ENCODE results near the gene TMEM41A. TPM values are rescaled to one million over a fixed set of nuclear protein-coding genes. Genes with fewer than 3 reads are reported as not detected.

TMEM41A gene
- total and polyA plus RNA-seq, 2 experiments from 2014 or later, result 12.4 to 15.9 TPM

DNA sequence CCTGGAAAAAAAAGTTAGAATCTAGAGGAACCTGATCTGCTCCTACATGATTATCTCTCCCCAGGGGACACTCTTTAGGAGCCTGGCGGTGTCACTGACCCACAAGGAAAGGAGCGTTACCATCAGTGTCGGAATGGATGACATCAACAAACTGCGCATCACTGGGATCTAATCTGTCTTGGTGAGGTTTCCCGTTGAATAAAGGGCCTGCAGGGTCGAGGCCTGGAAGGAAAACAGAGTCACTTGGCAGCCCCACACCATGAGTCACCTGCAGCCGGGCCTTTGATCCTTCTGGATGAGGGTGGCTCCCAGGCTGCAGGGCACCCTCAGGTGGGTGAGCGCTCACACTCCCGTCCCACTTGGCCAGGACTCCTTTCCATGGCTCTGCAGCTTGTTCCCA lies 28.5 kb upstream of the TMEM41A start:
- no peaks in the 10 kb centered on the region; the same call in 1 of the 2 replicates for H4K20me1 ChIP-seq (replicated peaks; ENCODE audit: insufficient read depth)
- no peak overlapping the region for H3K27ac ChIP-seq (ENCODE audit: low read depth)
- H3K4me1 ChIP-seq (ENCODE audit: insufficient read depth), result no peaks in the 10 kb centered on the region
- Mint-ChIP-seq H3K27me3 (ENCODE audit: insufficient read depth, low read depth, poor library complexity) (no peaks in the 10 kb centered on the region), H3K36me3 (ENCODE audit: low read depth) (no peaks in the 10 kb centered on the region), H3K4me3 (no peak overlapping the region), H3K9me3 (no peaks in the 10 kb centered on the region), H3K27ac (no peak overlapping the region), H3K4me1 (no peaks in the 10 kb centered on the region)
- H3K4me3 ChIP-seq, result no peak overlapping the region
- no peaks in the 10 kb centered on the region for H3F3A ChIP-seq (replicated peaks; ENCODE audit: low read depth)
- H3K36me3 ChIP-seq (ENCODE audit: insufficient read depth), result no peaks in the 10 kb centered on the region
- H3K4me2 ChIP-seq, result no peak overlapping the region
- ATAC-seq (no peak), DNase-seq (ENCODE audit: low spot score) (no peak)
- no peaks in the 10 kb centered on the region for H3K27me3 ChIP-seq (ENCODE audit: insufficient read depth)
- H3K79me2 ChIP-seq (replicated peaks; ENCODE audit: insufficient read depth), result no peaks in the 10 kb centered on the region
- TF ChIP-seq CREB1 (CRISPR knock-in tag; IDR thresholded peaks at IDR 0.05; ENCODE audit: low read depth) (no peak), EZH2 (IDR thresholded peaks at IDR 0.05; ENCODE audit: low read depth, unreplicated experiment) (no peak)
- TF ChIP-seq, protein P1, sequence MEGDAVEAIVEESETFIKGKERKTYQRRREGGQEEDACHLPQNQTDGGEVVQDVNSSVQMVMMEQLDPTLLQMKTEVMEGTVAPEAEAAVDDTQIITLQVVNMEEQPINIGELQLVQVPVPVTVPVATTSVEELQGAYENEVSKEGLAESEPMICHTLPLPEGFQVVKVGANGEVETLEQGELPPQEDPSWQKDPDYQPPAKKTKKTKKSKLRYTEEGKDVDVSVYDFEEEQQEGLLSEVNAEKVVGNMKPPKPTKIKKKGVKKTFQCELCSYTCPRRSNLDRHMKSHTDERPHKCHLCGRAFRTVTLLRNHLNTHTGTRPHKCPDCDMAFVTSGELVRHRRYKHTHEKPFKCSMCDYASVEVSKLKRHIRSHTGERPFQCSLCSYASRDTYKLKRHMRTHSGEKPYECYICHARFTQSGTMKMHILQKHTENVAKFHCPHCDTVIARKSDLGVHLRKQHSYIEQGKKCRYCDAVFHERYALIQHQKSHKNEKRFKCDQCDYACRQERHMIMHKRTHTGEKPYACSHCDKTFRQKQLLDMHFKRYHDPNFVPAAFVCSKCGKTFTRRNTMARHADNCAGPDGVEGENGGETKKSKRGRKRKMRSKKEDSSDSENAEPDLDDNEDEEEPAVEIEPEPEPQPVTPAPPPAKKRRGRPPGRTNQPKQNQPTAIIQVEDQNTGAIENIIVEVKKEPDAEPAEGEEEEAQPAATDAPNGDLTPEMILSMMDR (conservative IDR thresholded peaks at IDR 0.05; ENCODE audit: low read depth in 2 of 2), result no peak
- TF ChIP-seq, protein P2, sequence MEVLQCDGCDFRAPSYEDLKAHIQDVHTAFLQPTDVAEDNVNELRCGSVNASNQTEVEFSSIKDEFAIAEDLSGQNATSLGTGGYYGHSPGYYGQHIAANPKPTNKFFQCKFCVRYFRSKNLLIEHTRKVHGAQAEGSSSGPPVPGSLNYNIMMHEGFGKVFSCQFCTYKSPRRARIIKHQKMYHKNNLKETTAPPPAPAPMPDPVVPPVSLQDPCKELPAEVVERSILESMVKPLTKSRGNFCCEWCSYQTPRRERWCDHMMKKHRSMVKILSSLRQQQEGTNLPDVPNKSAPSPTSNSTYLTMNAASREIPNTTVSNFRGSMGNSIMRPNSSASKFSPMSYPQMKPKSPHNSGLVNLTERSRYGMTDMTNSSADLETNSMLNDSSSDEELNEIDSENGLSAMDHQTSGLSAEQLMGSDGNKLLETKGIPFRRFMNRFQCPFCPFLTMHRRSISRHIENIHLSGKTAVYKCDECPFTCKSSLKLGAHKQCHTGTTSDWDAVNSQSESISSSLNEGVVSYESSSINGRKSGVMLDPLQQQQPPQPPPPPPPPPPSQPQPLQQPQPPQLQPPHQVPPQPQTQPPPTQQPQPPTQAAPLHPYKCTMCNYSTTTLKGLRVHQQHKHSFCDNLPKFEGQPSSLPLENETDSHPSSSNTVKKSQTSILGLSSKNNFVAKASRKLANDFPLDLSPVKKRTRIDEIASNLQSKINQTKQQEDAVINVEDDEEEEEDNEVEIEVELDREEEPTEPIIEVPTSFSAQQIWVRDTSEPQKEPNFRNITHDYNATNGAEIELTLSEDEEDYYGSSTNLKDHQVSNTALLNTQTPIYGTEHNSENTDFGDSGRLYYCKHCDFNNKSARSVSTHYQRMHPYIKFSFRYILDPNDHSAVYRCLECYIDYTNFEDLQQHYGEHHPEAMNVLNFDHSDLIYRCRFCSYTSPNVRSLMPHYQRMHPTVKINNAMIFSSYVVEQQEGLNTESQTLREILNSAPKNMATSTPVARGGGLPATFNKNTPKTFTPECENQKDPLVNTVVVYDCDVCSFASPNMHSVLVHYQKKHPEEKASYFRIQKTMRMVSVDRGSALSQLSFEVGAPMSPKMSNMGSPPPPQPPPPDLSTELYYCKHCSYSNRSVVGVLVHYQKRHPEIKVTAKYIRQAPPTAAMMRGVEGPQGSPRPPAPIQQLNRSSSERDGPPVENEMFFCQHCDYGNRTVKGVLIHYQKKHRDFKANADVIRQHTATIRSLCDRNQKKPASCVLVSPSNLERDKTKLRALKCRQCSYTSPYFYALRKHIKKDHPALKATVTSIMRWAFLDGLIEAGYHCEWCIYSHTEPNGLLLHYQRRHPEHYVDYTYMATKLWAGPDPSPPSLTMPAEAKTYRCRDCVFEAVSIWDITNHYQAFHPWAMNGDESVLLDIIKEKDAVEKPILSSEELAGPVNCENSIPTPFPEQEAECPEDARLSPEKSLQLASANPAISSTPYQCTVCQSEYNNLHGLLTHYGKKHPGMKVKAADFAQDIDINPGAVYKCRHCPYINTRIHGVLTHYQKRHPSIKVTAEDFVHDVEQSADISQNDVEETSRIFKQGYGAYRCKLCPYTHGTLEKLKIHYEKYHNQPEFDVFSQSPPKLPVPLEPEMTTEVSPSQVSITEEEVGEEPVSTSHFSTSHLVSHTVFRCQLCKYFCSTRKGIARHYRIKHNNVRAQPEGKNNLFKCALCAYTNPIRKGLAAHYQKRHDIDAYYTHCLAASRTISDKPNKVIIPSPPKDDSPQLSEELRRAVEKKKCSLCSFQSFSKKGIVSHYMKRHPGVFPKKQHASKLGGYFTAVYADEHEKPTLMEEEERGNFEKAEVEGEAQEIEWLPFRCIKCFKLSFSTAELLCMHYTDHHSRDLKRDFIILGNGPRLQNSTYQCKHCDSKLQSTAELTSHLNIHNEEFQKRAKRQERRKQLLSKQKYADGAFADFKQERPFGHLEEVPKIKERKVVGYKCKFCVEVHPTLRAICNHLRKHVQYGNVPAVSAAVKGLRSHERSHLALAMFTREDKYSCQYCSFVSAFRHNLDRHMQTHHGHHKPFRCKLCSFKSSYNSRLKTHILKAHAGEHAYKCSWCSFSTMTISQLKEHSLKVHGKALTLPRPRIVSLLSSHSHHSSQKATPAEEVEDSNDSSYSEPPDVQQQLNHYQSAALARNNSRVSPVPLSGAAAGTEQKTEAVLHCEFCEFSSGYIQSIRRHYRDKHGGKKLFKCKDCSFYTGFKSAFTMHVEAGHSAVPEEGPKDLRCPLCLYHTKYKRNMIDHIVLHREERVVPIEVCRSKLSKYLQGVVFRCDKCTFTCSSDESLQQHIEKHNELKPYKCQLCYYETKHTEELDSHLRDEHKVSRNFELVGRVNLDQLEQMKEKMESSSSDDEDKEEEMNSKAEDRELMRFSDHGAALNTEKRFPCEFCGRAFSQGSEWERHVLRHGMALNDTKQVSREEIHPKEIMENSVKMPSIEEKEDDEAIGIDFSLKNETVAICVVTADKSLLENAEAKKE (CRISPR knock-in tag; IDR thresholded peaks at IDR 0.05), result no peak
- TF ChIP-seq, protein P3, sequence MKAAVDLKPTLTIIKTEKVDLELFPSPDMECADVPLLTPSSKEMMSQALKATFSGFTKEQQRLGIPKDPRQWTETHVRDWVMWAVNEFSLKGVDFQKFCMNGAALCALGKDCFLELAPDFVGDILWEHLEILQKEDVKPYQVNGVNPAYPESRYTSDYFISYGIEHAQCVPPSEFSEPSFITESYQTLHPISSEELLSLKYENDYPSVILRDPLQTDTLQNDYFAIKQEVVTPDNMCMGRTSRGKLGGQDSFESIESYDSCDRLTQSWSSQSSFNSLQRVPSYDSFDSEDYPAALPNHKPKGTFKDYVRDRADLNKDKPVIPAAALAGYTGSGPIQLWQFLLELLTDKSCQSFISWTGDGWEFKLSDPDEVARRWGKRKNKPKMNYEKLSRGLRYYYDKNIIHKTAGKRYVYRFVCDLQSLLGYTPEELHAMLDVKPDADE (IDR thresholded peaks at IDR 0.05), result no peak
- no peaks in the 10 kb centered on the region for H3K9me2 ChIP-seq (ENCODE audit: insufficient read depth)
- peak overlapping the region; percentile 83; the same call in 1 of the 2 replicates for H2AFZ ChIP-seq
